HCT116 (cell line): ENCODE results near the gene UBE2D4. TPM values are rescaled to one million over a fixed set of nuclear protein-coding genes. Genes with fewer than 3 reads are reported as not detected.

Experiments used
- ATAC-seq: fragments of 200-7000 bp; cut with Tn5 transposase; 2 replicates; pipeline ENCODE4 v1.9.1; 2020; ENCODE audit warnings: mild to moderate bottlenecking, moderate library complexity
- BruUV-seq: library from RNA; stranded (reverse); fragments of 400-500 nt; replicated peaks from 2 replicates; lab custom pipeline; 2021; lab: Mats Ljungman, UMichigan
- CTCF ChIA-PET: fragments of 300-600 bp; sonication (Branson Sonifier 250); formaldehyde crosslinking; loops from one replicate; lab custom pipeline; 2021; ENCODE audit warnings: antibody characterized with exemption; lab: Charles Lee
- POLR2A ChIA-PET: fragments of 300-600, 350-600 bp; sonication (Branson Sonifier 250); formaldehyde crosslinking; loops from one replicate; lab custom pipeline; 2021; ENCODE audit warnings: antibody characterized with exemption; lab: Charles Lee
- RAD21 ChIA-PET, 2 experiments: fragments of 300-600 bp; sonication (Branson Sonifier 250); formaldehyde crosslinking; loops; one replicate each; lab custom pipeline; 2023; ENCODE audit warnings: low total read pairs in 2 of 2; ENCODE audit not compliant: uncharacterized antibody in 2 of 2, unreplicated experiment in 2 of 2, low non-redundant PET in 1 of 2; lab: Charles Lee
- DNase-seq: peaks from one replicate; pipeline ENCODE4 v3.0.0-alpha.2; 2010; ENCODE audit warnings: low read depth, low spot score
- H2AFZ ChIP-seq: fragments of 200-600 bp; shearing (Covaris generic), sonication (generic); 2 replicates; pipeline ENCODE4 v1.6.1; 2017; ENCODE audit warnings: low read depth, mixed run types, mixed read lengths, antibody characterized with exemption, low read length; ENCODE audit not compliant: poor library complexity, severe bottlenecking
- H3K27ac ChIP-seq: 2 replicates; pipeline ENCODE4 v1.5.1; 2012; ENCODE audit warnings: low read depth, low read length
- H3K27me3 ChIP-seq: fragments of 200-600 bp; sonication (generic); 2 replicates; pipeline ENCODE4 v1.6.1; 2016; ENCODE audit warnings: mixed run types, low read length, mixed read lengths; ENCODE audit not compliant: insufficient read depth
- H3K36me3 ChIP-seq, 2 experiments: fragments of 200-500 bp in 1 of 2; fragments of 200-600 bp in 1 of 2; sonication (Bioruptor generic) in 1 of 2; sonication (generic) in 1 of 2; 2 replicates each; pipeline versions ENCODE4 v1.5.1 to v1.6.1; 2014 to 2016; ENCODE audit warnings: low read length in 2 of 2, inconsistent platforms in 1 of 2, mixed read lengths in 1 of 2, mixed run types in 1 of 2; ENCODE audit not compliant: insufficient read depth in 2 of 2, control insufficient read depth in 1 of 2
- H3K4me1 ChIP-seq, 2 experiments: fragments of 200-600 bp in 1 of 2; sonication (generic) in 1 of 2; 2 replicates each; pipeline versions ENCODE4 v1.5.1 to v1.6.1; 2012 to 2017; ENCODE audit warnings: low read length in 2 of 2, inconsistent platforms in 1 of 2, mild to moderate bottlenecking in 1 of 2, mixed read lengths in 1 of 2, mixed run types in 1 of 2, moderate library complexity in 1 of 2; ENCODE audit not compliant: insufficient read depth in 2 of 2, control insufficient read depth in 1 of 2
- H3K4me2 ChIP-seq: fragments of 200-600 bp; sonication (generic); 2 replicates; pipeline ENCODE4 v1.6.1; 2017; ENCODE audit warnings: mixed run types, low read length, mixed read lengths
- H3K4me3 ChIP-seq, 2 experiments: fragments of 200-600 bp in 1 of 2; sonication (generic) in 1 of 2; replicated peaks in 1 of 2; 2 replicates each; pipeline ENCODE4 v1.5.1; 2011 to 2016; ENCODE audit warnings: low read length in 2 of 2, control low read depth in 1 of 2, low read depth in 1 of 2, mild to moderate bottlenecking in 1 of 2, mixed read lengths in 1 of 2, mixed run types in 1 of 2
- H3K79me2 ChIP-seq: fragments of 200-600 bp; sonication (generic); 2 replicates; pipeline ENCODE4 v1.6.1; 2017; ENCODE audit warnings: mild to moderate bottlenecking, mixed run types, low read length, moderate library complexity, mixed read lengths; ENCODE audit not compliant: insufficient read depth
- H3K9ac ChIP-seq: fragments of 200-600 bp; sonication (generic); 2 replicates; pipeline ENCODE4 v1.6.1; 2016; ENCODE audit warnings: low read length, mixed read lengths
- H3K9me2 ChIP-seq: fragments of 200-600 bp; sonication (generic), shearing (Covaris generic); 2 replicates; pipeline ENCODE4 v1.6.1; 2017; ENCODE audit warnings: mixed run types, mild to moderate bottlenecking, moderate library complexity; ENCODE audit not compliant: insufficient read depth
- H3K9me3 ChIP-seq, 2 experiments: fragments of 200-500 bp in 1 of 2; fragments of 200-600 bp in 1 of 2; sonication (Bioruptor generic) in 1 of 2; sonication (generic) in 1 of 2; 2 replicates each; pipeline ENCODE4 v1.6.1; 2014 to 2017; ENCODE audit warnings: low read length in 2 of 2, mixed read lengths in 2 of 2, inconsistent platforms in 1 of 2, low read depth in 1 of 2, mild to moderate bottlenecking in 1 of 2, mixed run types in 1 of 2, moderate library complexity in 1 of 2; ENCODE audit not compliant: control insufficient read depth in 1 of 2, insufficient read depth in 1 of 2
- H4K20me1 ChIP-seq: fragments of 200-600 bp; sonication (generic), shearing (Covaris generic); 2 replicates; pipeline ENCODE4 v1.6.1; 2017; ENCODE audit warnings: mixed run types, mild to moderate bottlenecking, moderate library complexity; ENCODE audit not compliant: insufficient read depth
- CBX3 ChIP-seq: IDR thresholded peaks from 2 replicates; pipeline ENCODE4 v1.6.1; 2012; ENCODE audit warnings: low read depth
- CEBPB ChIP-seq: IDR thresholded peaks from 2 replicates; pipeline ENCODE4 v1.6.1; 2012; ENCODE audit warnings: low read depth
- EGR1 ChIP-seq: IDR thresholded peaks from 2 replicates; pipeline ENCODE4 v1.6.1; 2012; ENCODE audit warnings: low read depth
- ELF1 ChIP-seq: IDR thresholded peaks from 2 replicates; pipeline ENCODE4 v1.6.1; 2012; ENCODE audit warnings: low read depth, borderline replicate concordance
- EZH2phosphoT487 ChIP-seq: fragments of 200-600 bp; IDR thresholded peaks from 2 replicates; pipeline ENCODE4 v1.6.1; 2018; ENCODE audit warnings: antibody characterized with exemption, borderline replicate concordance
- JUND ChIP-seq: IDR thresholded peaks from 2 replicates; pipeline ENCODE4 v1.6.1; 2012
- POLR2AphosphoS5 ChIP-seq: IDR thresholded peaks from 2 replicates; pipeline ENCODE4 v1.6.1; 2011; ENCODE audit warnings: mild to moderate bottlenecking, low read depth, low read length, moderate library complexity
- RAD21 ChIP-seq: IDR thresholded peaks from 2 replicates; pipeline ENCODE4 v1.6.1; 2012; ENCODE audit warnings: low read depth, mild to moderate bottlenecking
- SIN3A ChIP-seq: IDR thresholded peaks from 2 replicates; pipeline ENCODE4 v1.6.1; 2012; ENCODE audit warnings: low read depth
- SP1 ChIP-seq: IDR thresholded peaks from 2 replicates; pipeline ENCODE4 v1.6.1; 2012; ENCODE audit warnings: low read depth
- SRF ChIP-seq: IDR thresholded peaks from 2 replicates; pipeline ENCODE4 v1.6.1; 2012; ENCODE audit warnings: low read depth
- TCF7L2 ChIP-seq: IDR thresholded peaks from 2 replicates; pipeline ENCODE4 v1.7.0; 2011; ENCODE audit warnings: borderline replicate concordance, inconsistent platforms; ENCODE audit not compliant: insufficient read depth, insufficient read length; ENCODE audit errors: extremely low read depth
- YY1 ChIP-seq: IDR thresholded peaks from 2 replicates; pipeline ENCODE4 v1.6.1; 2011; ENCODE audit warnings: low read length, low read depth, moderate library complexity, mild to moderate bottlenecking; ENCODE audit not compliant: insufficient replicate concordance; ENCODE audit errors: extremely low read depth
- ZFX ChIP-seq: fragments of 450-650 bp; IDR thresholded peaks from 2 replicates; pipeline ENCODE4 v1.6.1; 2017
- intact Hi-C: fragments of 100-400 bp; cut with micrococcal nuclease; formaldehyde crosslinking; loops from 2 replicates; pipeline ENCODE4 v1.10.0; 2022
- total RNA-seq: library from RNA; stranded (reverse); gene quantifications from one replicate; pipeline ENCODE4 v1.2.1, GENCODE V29; 2021; ENCODE audit not compliant: unreplicated experiment
- TF ChIP-seq, protein P1 (sequence below): IDR thresholded peaks from 2 replicates; pipeline ENCODE4 v1.6.1; 2012
- TF ChIP-seq, protein P2 (sequence below): IDR thresholded peaks from 2 replicates; pipeline ENCODE4 v1.6.1; 2012
- TF ChIP-seq, protein P3 (sequence below): IDR thresholded peaks from 2 replicates; pipeline ENCODE4 v1.6.1; 2011; ENCODE audit warnings: mild to moderate bottlenecking, low read length, moderate library complexity; ENCODE audit not compliant: insufficient replicate concordance; ENCODE audit errors: extremely low read depth

UBE2D4 gene
- total RNA-seq, 1 experiment from 2014 or later: 12.9 TPM

DNA sequence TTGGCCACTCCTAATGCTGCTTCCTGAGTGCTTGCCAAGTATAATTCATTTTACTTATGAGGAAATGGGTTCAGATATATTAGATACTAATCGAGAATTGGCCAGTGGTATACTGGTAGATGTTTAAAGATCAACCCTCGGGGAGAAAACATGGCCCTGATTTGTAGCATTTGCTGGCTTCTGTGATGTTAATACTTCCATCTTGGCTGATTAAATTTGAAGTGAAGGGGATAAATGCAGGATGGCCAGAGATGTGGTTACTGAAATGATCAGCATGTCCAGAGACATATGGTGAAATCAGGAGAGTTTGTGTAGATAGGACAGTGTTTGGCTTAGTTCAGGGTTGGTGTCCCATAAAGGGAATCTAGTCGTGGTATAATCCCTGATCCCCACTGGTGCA lies 11.2 kb downstream of the UBE2D4 start:
- Histone ChIP-seq H3K4me3 (no peak overlapping the region), H3K4me1 (no peaks in the 10 kb centered on the region), H2AFZ (no peak overlapping the region), H3K4me2 (no peak overlapping the region), H4K20me1 (no peaks in the 10 kb centered on the region), H3K27me3 (no peaks in the 10 kb centered on the region), H3K9me3 (no peaks in the 10 kb centered on the region), H3K27ac (no peak overlapping the region), H3K36me3 (no peaks in the 10 kb centered on the region), H3K9ac (no peak overlapping the region), H3K79me2 (no peaks in the 10 kb centered on the region), H3K9me2 (no peaks in the 10 kb centered on the region)
- DNase-seq: no peak
- TF ChIP-seq EZH2phosphoT487 (no peak), SP1 (no peak), JUND (no peak), ZFX (no peak), EGR1 (no peak)
- TF ChIP-seq, protein P1, sequence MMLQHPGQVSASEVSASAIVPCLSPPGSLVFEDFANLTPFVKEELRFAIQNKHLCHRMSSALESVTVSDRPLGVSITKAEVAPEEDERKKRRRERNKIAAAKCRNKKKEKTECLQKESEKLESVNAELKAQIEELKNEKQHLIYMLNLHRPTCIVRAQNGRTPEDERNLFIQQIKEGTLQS: no peak
- ATAC-seq: no peak
- BruUV-seq: no TSS peak
- ChIA-PET CTCF (no interaction called here), POLR2A (no interaction called here), RAD21 (no interaction called here)
- intact Hi-C loops: no loop called here

DNA sequence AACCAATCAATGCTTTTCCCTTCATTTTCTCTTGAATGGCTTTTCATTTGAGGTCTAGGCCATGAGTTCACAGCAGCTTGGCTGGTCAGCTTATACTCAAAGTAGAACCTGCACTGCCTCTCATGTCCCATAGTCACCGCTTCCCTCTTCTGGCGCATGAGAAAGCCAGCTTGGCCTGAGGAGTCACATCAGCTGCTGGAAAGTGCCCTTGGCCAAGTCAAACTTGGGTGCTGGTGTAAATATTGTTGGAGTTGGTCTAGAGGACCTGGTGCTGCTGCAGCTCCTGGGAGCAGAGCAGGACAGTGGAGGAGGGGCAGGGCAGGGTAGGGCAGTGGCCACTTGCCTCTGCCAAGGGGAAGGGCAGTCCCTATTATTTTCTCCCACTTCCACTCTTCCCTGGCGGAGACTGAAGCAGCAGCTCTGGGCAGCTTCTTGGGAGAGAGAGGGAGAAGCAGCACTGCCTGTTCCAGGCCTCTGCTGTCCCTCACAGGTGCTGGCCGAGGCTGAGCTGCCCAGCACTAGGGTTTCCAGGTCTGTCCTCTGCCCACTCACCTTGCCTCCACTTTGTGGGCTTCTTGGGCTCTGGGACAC lies 12.8 kb downstream of the UBE2D4 start:
- H3K4me1 ChIP-seq: peaks cover 6 to 14% of the 10 kb centered on the region in 2 experiments; a peak in 3 of 4 replicates
- TF ChIP-seq, protein P2, sequence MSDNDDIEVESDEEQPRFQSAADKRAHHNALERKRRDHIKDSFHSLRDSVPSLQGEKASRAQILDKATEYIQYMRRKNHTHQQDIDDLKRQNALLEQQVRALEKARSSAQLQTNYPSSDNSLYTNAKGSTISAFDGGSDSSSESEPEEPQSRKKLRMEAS: no peak
- TF ChIP-seq RAD21 (no peak), SRF (no peak), POLR2AphosphoS5 (no peak), CEBPB (no peak), EGR1 (no peak), ELF1 (no peak), TCF7L2 (no peak), CBX3 (no peak), SP1 (no peak), EZH2phosphoT487 (no peak), SIN3A (no peak), YY1 (no peak)
- TF ChIP-seq, protein P1: no peak
- TF ChIP-seq, protein P3, sequence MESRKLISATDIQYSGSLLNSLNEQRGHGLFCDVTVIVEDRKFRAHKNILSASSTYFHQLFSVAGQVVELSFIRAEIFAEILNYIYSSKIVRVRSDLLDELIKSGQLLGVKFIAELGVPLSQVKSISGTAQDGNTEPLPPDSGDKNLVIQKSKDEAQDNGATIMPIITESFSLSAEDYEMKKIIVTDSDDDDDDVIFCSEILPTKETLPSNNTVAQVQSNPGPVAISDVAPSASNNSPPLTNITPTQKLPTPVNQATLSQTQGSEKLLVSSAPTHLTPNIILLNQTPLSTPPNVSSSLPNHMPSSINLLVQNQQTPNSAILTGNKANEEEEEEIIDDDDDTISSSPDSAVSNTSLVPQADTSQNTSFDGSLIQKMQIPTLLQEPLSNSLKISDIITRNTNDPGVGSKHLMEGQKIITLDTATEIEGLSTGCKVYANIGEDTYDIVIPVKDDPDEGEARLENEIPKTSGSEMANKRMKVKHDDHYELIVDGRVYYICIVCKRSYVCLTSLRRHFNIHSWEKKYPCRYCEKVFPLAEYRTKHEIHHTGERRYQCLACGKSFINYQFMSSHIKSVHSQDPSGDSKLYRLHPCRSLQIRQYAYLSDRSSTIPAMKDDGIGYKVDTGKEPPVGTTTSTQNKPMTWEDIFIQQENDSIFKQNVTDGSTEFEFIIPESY: no peak
- TF ChIP-seq, all 23 proteins: peak for 0
- RAD21 ChIA-PET: no interaction called here
- Histone ChIP-seq H3K4me3 (no peak overlapping the region), H3K9me2 (no peaks in the 10 kb centered on the region), H3K9me3 (no peaks in the 10 kb centered on the region), H3K27ac (no peak overlapping the region), H4K20me1 (no peaks in the 10 kb centered on the region), H3K4me2 (no peak overlapping the region), H2AFZ (no peak overlapping the region), H3K27me3 (no peaks in the 10 kb centered on the region), H3K79me2 (no peaks in the 10 kb centered on the region), H3K9ac (no peak overlapping the region), H3K36me3 (no peaks in the 10 kb centered on the region)
- intact Hi-C loops: no loop called here
- POLR2A ChIA-PET: no interaction called here
- ATAC-seq (no peak), DNase-seq (no peak)
- CTCF ChIA-PET: no interaction called here
- BruUV-seq: no TSS peak
